Gastroesophageal sphincter (tissue), 3 donors: ENCODE measurements around the gene STK32C.

Experiments used
- POLR2AphosphoS5 ChIP-seq: sonication (generic); formaldehyde crosslinking; IDR thresholded peaks from one replicate; pipeline ENCODE4 v1.6.1; 2017; ENCODE audit warnings: antibody characterized with exemption
- TF ChIP-seq, protein P1 (sequence below), 4 experiments: fragments of 200-600 bp in 2 of 4; fragments of 450-650 bp in 2 of 4; sonication (generic) in 1 of 4; IDR thresholded peaks; one replicate each; pipeline ENCODE4 v1.5.1; 2017 to 2019; ENCODE audit warnings: antibody characterized with exemption in 4 of 4, mild to moderate bottlenecking in 2 of 4, moderate library complexity in 2 of 4

DNA sequence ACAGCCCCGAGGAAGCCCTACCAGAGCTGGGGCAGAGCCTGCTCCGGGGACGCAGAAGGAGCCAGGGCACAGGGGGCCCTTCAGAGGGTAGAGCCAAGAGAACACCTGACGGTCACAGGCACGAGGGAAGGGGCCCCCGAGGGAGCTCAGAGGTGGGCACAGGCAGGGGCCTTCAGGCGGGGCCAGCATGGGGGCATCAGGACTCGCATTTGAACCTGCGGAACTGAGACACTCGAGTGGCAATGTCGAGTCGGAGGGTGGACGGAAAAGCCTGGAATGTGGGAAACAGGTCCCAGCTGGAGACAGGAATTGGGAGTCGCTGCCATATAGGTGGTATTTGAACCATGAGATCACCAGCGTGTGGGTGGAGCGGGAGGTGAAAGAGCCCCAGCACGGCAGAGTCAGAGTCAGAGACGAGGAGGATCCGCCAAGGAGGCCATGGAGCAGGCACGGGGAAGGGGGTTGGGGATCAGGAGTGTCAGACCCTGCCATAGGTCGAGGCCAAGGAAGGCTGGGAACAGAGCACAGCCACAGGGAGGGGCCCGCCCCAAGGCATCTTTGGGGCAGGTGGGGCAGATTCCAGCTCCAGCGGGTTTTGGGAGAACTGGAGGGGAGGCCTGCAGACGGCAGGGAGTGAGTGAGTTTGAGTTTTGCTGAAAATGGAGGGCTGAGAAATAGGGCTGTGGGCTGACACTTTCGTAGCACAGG is 13.8 kb downstream of the STK32C start:
- TF ChIP-seq POLR2AphosphoS5, result no peak
- TF ChIP-seq, protein P1, sequence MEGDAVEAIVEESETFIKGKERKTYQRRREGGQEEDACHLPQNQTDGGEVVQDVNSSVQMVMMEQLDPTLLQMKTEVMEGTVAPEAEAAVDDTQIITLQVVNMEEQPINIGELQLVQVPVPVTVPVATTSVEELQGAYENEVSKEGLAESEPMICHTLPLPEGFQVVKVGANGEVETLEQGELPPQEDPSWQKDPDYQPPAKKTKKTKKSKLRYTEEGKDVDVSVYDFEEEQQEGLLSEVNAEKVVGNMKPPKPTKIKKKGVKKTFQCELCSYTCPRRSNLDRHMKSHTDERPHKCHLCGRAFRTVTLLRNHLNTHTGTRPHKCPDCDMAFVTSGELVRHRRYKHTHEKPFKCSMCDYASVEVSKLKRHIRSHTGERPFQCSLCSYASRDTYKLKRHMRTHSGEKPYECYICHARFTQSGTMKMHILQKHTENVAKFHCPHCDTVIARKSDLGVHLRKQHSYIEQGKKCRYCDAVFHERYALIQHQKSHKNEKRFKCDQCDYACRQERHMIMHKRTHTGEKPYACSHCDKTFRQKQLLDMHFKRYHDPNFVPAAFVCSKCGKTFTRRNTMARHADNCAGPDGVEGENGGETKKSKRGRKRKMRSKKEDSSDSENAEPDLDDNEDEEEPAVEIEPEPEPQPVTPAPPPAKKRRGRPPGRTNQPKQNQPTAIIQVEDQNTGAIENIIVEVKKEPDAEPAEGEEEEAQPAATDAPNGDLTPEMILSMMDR (IDR thresholded peaks at IDR 0.05), result no peak
